GM12878 (cell line): ENCODE measurements around the gene MSGN1. TPM values are rescaled to one million over a fixed set of nuclear protein-coding genes. Genes with fewer than 3 reads are reported as not detected.
A peak's percentile ranks its signal among the peaks of the same experiment; 100 is the strongest.

Source experiments
- ATAC-seq: fragments of 200-7000 bp; cut with Tn5 transposase; 3 replicates; pipeline ENCODE4 v1.9.1; 2020; ENCODE audit warnings: mild to moderate bottlenecking, moderate library complexity
- BruUV-seq: library from RNA; stranded (reverse); fragments of 400-500 nt; replicated peaks from 2 replicates; lab custom pipeline; 2021; lab: Mats Ljungman, UMichigan
- CTCF ChIA-PET: fragments of 300-600 bp; sonication (Branson Sonifier 250); formaldehyde crosslinking; extraction: SDS; loops from one replicate; lab custom pipeline; 2021; ENCODE audit warnings: inconsistent platforms; lab: Yijun Ruan, JAX
- POLR2A ChIA-PET: fragments of 350-600 bp; formaldehyde crosslinking; extraction: SDS; loops from one replicate; lab custom pipeline; 2021; ENCODE audit warnings: inconsistent platforms; lab: Charles Lee
- RAD21 ChIA-PET: fragments of 300-600 bp; sonication (Branson Sonifier 250); formaldehyde crosslinking; loops from one replicate; lab custom pipeline; 2023; ENCODE audit warnings: antibody characterized with exemption; ENCODE audit not compliant: unreplicated experiment; lab: Charles Lee
- SMC1A ChIA-PET: fragments of 300-600 bp; sonication (Branson Sonifier 250); formaldehyde crosslinking; loops from one replicate; lab custom pipeline; 2023; ENCODE audit not compliant: unreplicated experiment, uncharacterized antibody; lab: Charles Lee
- DNase-seq: peaks from one replicate; pipeline ENCODE4 v3.0.0-alpha.2; 2011; ENCODE audit warnings: low read depth, low spot score
- FAIRE-seq: peaks from 3 replicates; lab custom pipeline; 2011; peaks lifted over from hg19 to GRCh38; lab: Jason Lieb, UNC
- H2AFZ ChIP-seq: 2 replicates; pipeline ENCODE4 v1.6.0; 2011; ENCODE audit warnings: low read depth, low read length, control low read depth; ENCODE audit not compliant: control insufficient read depth
- H3K27ac ChIP-seq: 2 replicates; pipeline ENCODE4 v1.5.1; 2011; ENCODE audit warnings: control low read depth; ENCODE audit not compliant: control insufficient read depth, insufficient read depth
- H3K27me3 ChIP-seq, 2 experiments: replicated peaks in 1 of 2; 2 replicates each; pipeline versions ENCODE4 v1.6.0 to v1.6.1; 2011; ENCODE audit warnings: low read length in 1 of 2; ENCODE audit not compliant: control insufficient read depth in 2 of 2, insufficient read depth in 2 of 2
- H3K36me3 ChIP-seq, 2 experiments: 2 replicates each; pipeline ENCODE4 v1.5.1; 2011; ENCODE audit warnings: low read length in 1 of 2; ENCODE audit not compliant: control insufficient read depth in 2 of 2, insufficient read depth in 2 of 2
- H3K4me1 ChIP-seq: 2 replicates; pipeline ENCODE4 v1.6.1; 2011; ENCODE audit warnings: mild to moderate bottlenecking, low read length, moderate library complexity, mixed read lengths; ENCODE audit not compliant: control insufficient read depth, insufficient read depth
- H3K4me2 ChIP-seq: 2 replicates; pipeline ENCODE4 v1.6.0; 2011; ENCODE audit warnings: control low read depth; ENCODE audit not compliant: control insufficient read depth, insufficient read depth
- H3K4me3 ChIP-seq: fragments of 200-600 bp; sonication (generic); 2 replicates; pipeline ENCODE4 v1.5.1; 2016
- H3K79me2 ChIP-seq: 2 replicates; pipeline ENCODE4 v1.6.0; 2011; ENCODE audit warnings: low read length; ENCODE audit not compliant: control insufficient read depth, insufficient read depth
- H3K9ac ChIP-seq: 2 replicates; pipeline ENCODE4 v1.8.0; 2011; ENCODE audit warnings: low read length, control low read depth, mixed read lengths; ENCODE audit not compliant: control insufficient read depth, insufficient read depth
- H3K9me3 ChIP-seq: replicated peaks from 3 replicates; pipeline ENCODE4 v1.5.1; 2011; ENCODE audit warnings: mild to moderate bottlenecking, low read length; ENCODE audit not compliant: control insufficient read depth, insufficient read depth
- H4K20me1 ChIP-seq: 2 replicates; pipeline ENCODE4 v1.6.0; 2011; ENCODE audit not compliant: control insufficient read depth, insufficient read depth
- ATF2 ChIP-seq: IDR thresholded peaks from 2 replicates; pipeline ENCODE4 v1.6.1; 2012; ENCODE audit warnings: low read length, inconsistent platforms
- IRF3 ChIP-seq: fragments of 450-650 bp; IDR thresholded peaks from 2 replicates; pipeline ENCODE4 v1.6.1; 2014; ENCODE audit warnings: mild to moderate bottlenecking
- MEF2A ChIP-seq: IDR thresholded peaks from 2 replicates; pipeline ENCODE4 v1.6.1; 2011; ENCODE audit warnings: low read depth, mild to moderate bottlenecking, low read length, moderate library complexity; ENCODE audit not compliant: insufficient read depth
- RAD21 ChIP-seq: IDR thresholded peaks from 2 replicates; pipeline ENCODE4 v1.6.1; 2011; ENCODE audit warnings: mild to moderate bottlenecking, low read depth, low read length, moderate library complexity; ENCODE audit not compliant: insufficient read depth
- SP1 ChIP-seq: IDR thresholded peaks from one replicate; pipeline ENCODE4 v1.6.1; 2011; ENCODE audit warnings: low read depth, low read length
- SREBF2 ChIP-seq: IDR thresholded peaks from 2 replicates; pipeline ENCODE4 v1.6.1; 2012; ENCODE audit warnings: mild to moderate bottlenecking, low read length
- ZBTB11 ChIP-seq: fragments of 450-650 bp; formaldehyde crosslinking; IDR thresholded peaks from 2 replicates; pipeline ENCODE4 v1.5.0; 2022; ENCODE audit warnings: mild to moderate bottlenecking, missing genetic modification characterization
- ZBTB33 ChIP-seq: fragments of 450-650 bp; IDR thresholded peaks from 2 replicates; pipeline ENCODE4 v1.6.1; 2017; ENCODE audit warnings: mild to moderate bottlenecking
- WGBS: methylation state at CpG from one replicate; pipeline ENCODE4 v1.1.6; 2016; ENCODE audit warnings: low lambda C conversion rate; ENCODE audit not compliant: insufficient replicate concordance, insufficient coverage; ENCODE audit errors: missing lambda C conversion rate; 5-methylcytosine and 5-hydroxymethylcytosine counted together
- in situ Hi-C: fragments of 300-500 bp; cut with MboI; formaldehyde crosslinking; loops from 9 replicates; pipeline ENCODE4 v1.14.3; 2018; ENCODE audit warnings: mixed read lengths
- intact Hi-C: fragments of 100-400 bp; cut with micrococcal nuclease; formaldehyde crosslinking; loops from one replicate; pipeline ENCODE4 v1.14.2; 2022; ENCODE audit not compliant: unreplicated experiment
- polyA plus RNA-seq, 11 experiments: library from polyadenylated mRNA; depleted of rRNA in 4 of 11; unstranded in 6 of 11; stranded (reverse) in 5 of 11; fragments of >200 nt; fragmentation: Nextera tagmentation in 4 of 11; fragmentation: Illumina TruSeq in 1 of 11; extraction: Ambion mirVana in 4 of 11; extraction: Trizol in 1 of 11; gene quantifications; 1 replicate in 1 of 11; 2 replicates in 10 of 11; pipeline versions ENCODE4 v1.2.1 to v1.2.3, GENCODE V29; 2011 to 2016; ENCODE audit warnings: inconsistent platforms in 2 of 11, missing spikeins in 2 of 11, low read depth in 1 of 11
- total RNA-seq, 4 experiments: library from RNA; depleted of rRNA in 3 of 4; stranded (reverse); fragments of >200 nt in 3 of 4; fragmentation: Illumina TruSeq in 1 of 4; extraction: Trizol in 1 of 4; gene quantifications; 2 replicates each; pipeline versions ENCODE4 v1.2.1 to v1.2.3, GENCODE V29; 2013 to 2021

The MSGN1 gene
- total and polyA plus RNA-seq, 10 of the 15 experiments (the other 5 are each of a cell fraction or from before 2014, with no cell fraction given), result 0.27 TPM; not detected in 9

- no peaks in the 10 kb centered on the region for H3K36me3 ChIP-seq
- peak overlapping the region; percentile 6 for H2AFZ ChIP-seq
- 41% methylated on average over 7 of the region's 7 CpGs for WGBS
- in situ Hi-C loops (no loop called here), intact Hi-C loops (no loop called here)
- H3K27me3 ChIP-seq, result no peaks in the 10 kb centered on the region
- ChIA-PET SMC1A (interaction anchor here (0.7 to 12.9 kb wide), 12 partner anchors 15 to 90 kb away, joined by 3 to 288 read pairs (median 6); partner anchors contain the start of genes GEN1, MSGN1 and SMC6), CTCF (interaction anchor here (1.1 to 7.8 kb wide), 12 partner anchors 8 to 48 kb away, joined by 4 to 77 read pairs (median 6); partner anchors contain the start of gene MSGN1), RAD21 (interaction anchor here (0.7 to 9.9 kb wide), 15 partner anchors 9 to 52 kb away, joined by 3 to 96 read pairs (median 3); partner anchors contain the start of genes GEN1 and MSGN1), POLR2A (interaction anchor here (0.6 to 9.6 kb wide), 9 partner anchors 15 to 279 kb away, joined by 3 to 108 read pairs (median 4); partner anchors contain the start of genes GEN1, MSGN1 and SMC6)
- FAIRE-seq, result no peak
- no peak for DNase-seq
- no peaks in the 10 kb centered on the region for H3K79me2 ChIP-seq
- no peaks in the 10 kb centered on the region for H4K20me1 ChIP-seq
- H3K4me3 ChIP-seq, result no peak overlapping the region
- no peak overlapping the region for H3K9ac ChIP-seq
- TF ChIP-seq RAD21, result no peak
- no peak for TF ChIP-seq ZBTB11
- no peak for TF ChIP-seq SP1
- no peak for TF ChIP-seq IRF3
- no peak for TF ChIP-seq MEF2A
- TF ChIP-seq ATF2, result no peak
- TF ChIP-seq ZBTB33, result no peak
- TF ChIP-seq SREBF2, result no peak
- H3K27ac ChIP-seq, result no peak overlapping the region
- peaks cover 9% of the 10 kb centered on the region for H3K4me1 ChIP-seq
- peak overlapping the region; percentile 41 for H3K4me2 ChIP-seq
- ATAC-seq, result peak; percentile 52
- BruUV-seq, result no TSS peak
- no peaks in the 10 kb centered on the region for H3K9me3 ChIP-seq
Measured at GRCh38 chr2:17799301-17800120, 16.7 kb upstream of the MSGN1 start.
